Glomerular endothelial cell (primary cell): ENCODE measurements around the gene PURA. TPM values are rescaled to one million over a fixed set of nuclear protein-coding genes. Genes with fewer than 3 reads are reported as not detected.
A peak's percentile ranks its signal among the peaks of the same experiment; 100 is the strongest.

Experiments used
- DNase-seq: peaks from one replicate; pipeline ENCODE4 v3.0.0-alpha.2; 2011; ENCODE audit warnings: low read depth, low spot score; ENCODE audit errors: extremely low read depth
- total RNA-seq: library from RNA; depleted of rRNA; stranded (reverse); fragments of >200 nt; gene quantifications from 2 replicates; pipeline ENCODE4 v1.2.3, GENCODE V29; 2015

PURA gene
- total RNA-seq, 1 donor from 2014 or later = 11.7 TPM

- DNase-seq = peak; percentile 45
Observed at GRCh38 chr5:140157032-140157781, 43.3 kb downstream of the PURA start.

GRCh38 chr5:140159014-140159927 is 45.4 kb downstream of the PURA start:
- no peak for DNase-seq

GRCh38 chr5:140162275-140162674 is 48.4 kb downstream of the PURA start:
- no peak for DNase-seq

GRCh38 chr5:140162781-140163180 is 48.9 kb downstream of the PURA start:
- no peak for DNase-seq

- no peak for DNase-seq
Observed at GRCh38 chr5:140165101-140165922, 51.4 kb downstream of the PURA start.

GRCh38 chr5:140165923-140166270 is 52.0 kb downstream of the PURA start:
- no peak for DNase-seq

- DNase-seq = no peak
Observed at GRCh38 chr5:140166911-140167310, 53.0 kb downstream of the PURA start.

- DNase-seq = no peak
Observed at GRCh38 chr5:140168371-140168770, 54.5 kb downstream of the PURA start.

- DNase-seq = no peak
Observed at GRCh38 chr5:140169410-140169809, 55.5 kb downstream of the PURA start.

GRCh38 chr5:140172483-140172882 is 58.6 kb downstream of the PURA start:
- no peak for DNase-seq

GRCh38 chr5:140174014-140174413 is 60.1 kb downstream of the PURA start:
- no peak for DNase-seq

GRCh38 chr5:140174465-140175366 is 60.8 kb downstream of the PURA start, which contains the start of gene CYSTM1:
TSS of gene CYSTM1 (plus strand) at chr5:140175188. CDS start at chr5:140194466, 19,278 bp downstream.
- no peak for DNase-seq

Other genes with a start within 250 kb of the PURA start
- 0.23 and 0.39 TPM in 2 replicates for gene NRG2, start 70.8 kb upstream of the PURA start, total RNA-seq
- gene IGIP, start 11.8 kb downstream of the PURA start, total RNA-seq = 3.0 and 3.7 TPM in 2 replicates
- 61.0 and 86.3 TPM in 2 replicates for gene CYSTM1, start 61.1 kb downstream of the PURA start, total RNA-seq
- gene PFDN1, start 189.0 kb downstream of the PURA start, total RNA-seq = 117 and 166 TPM in 2 replicates
- 59.6 and 86.3 TPM in 2 replicates for gene HBEGF, start 232.5 kb downstream of the PURA start, total RNA-seq
- gene SLC4A9, start 246.1 kb downstream of the PURA start, total RNA-seq = 0.06 TPM in 1 of 2 replicates, not detected in the other